GM11168 (cell line): ENCODE results near the gene SHROOM3.

Experiments used
- in situ Hi-C: fragments of 300-500 bp; cut with MboI; formaldehyde crosslinking; loops from one replicate; pipeline ENCODE4 v1.12.0; 2022; ENCODE audit warnings: low sequenced_read_pairs; ENCODE audit not compliant: unreplicated experiment

SHROOM3 gene

GRCh38 chr4:76610751-76611547 lies 175.9 kb downstream of the SHROOM3 start:
- in situ Hi-C loops: no loop called here

GRCh38 chr4:76611616-76612207 lies 176.7 kb downstream of the SHROOM3 start:
- in situ Hi-C loops: no loop called here

- in situ Hi-C loops: no loop called here
Observed at GRCh38 chr4:76614589-76614988, 179.6 kb downstream of the SHROOM3 start.

- in situ Hi-C loops: no loop called here
Observed at GRCh38 chr4:76615999-76616398, 181.0 kb downstream of the SHROOM3 start.

- in situ Hi-C loops: no loop called here
Observed at GRCh38 chr4:76616526-76616925, 181.5 kb downstream of the SHROOM3 start.

- in situ Hi-C loops: no loop called here
Observed at GRCh38 chr4:76620723-76621468, 185.9 kb downstream of the SHROOM3 start.

- in situ Hi-C loops: no loop called here
Observed at GRCh38 chr4:76622126-76622525, 187.1 kb downstream of the SHROOM3 start.

GRCh38 chr4:76622717-76623116 lies 187.7 kb downstream of the SHROOM3 start:
- in situ Hi-C loops: no loop called here

GRCh38 chr4:76623217-76624045 lies 188.4 kb downstream of the SHROOM3 start:
- in situ Hi-C loops: no loop called here

- in situ Hi-C loops: no loop called here
Observed at GRCh38 chr4:76624241-76624681, 189.2 kb downstream of the SHROOM3 start.

- in situ Hi-C loops: no loop called here
Observed at GRCh38 chr4:76624931-76625715, 190.1 kb downstream of the SHROOM3 start.

GRCh38 chr4:76626686-76627465 lies 191.8 kb downstream of the SHROOM3 start:
- in situ Hi-C loops: no loop called here

- in situ Hi-C loops: no loop called here
Observed at GRCh38 chr4:76628251-76628650, 193.2 kb downstream of the SHROOM3 start.

- in situ Hi-C loops: no loop called here
Observed at GRCh38 chr4:76630741-76631140, 195.7 kb downstream of the SHROOM3 start.

GRCh38 chr4:76634220-76634619 lies 199.2 kb downstream of the SHROOM3 start:
- in situ Hi-C loops: no loop called here

GRCh38 chr4:76637712-76638361 lies 202.8 kb downstream of the SHROOM3 start:
- in situ Hi-C loops: no loop called here

GRCh38 chr4:76639288-76639687 lies 204.3 kb downstream of the SHROOM3 start:
- in situ Hi-C loops: no loop called here

GRCh38 chr4:76640353-76640910 lies 205.4 kb downstream of the SHROOM3 start:
- in situ Hi-C loops: no loop called here
